ENCODE results near the gene PCNX3. TPM values are rescaled to one million over a fixed set of nuclear protein-coding genes. Genes with fewer than 3 reads are reported as not detected.
A peak's percentile ranks its signal among the peaks of the same experiment; 100 is the strongest.

PCNX3 gene
- total RNA-seq, 1 donor from 2014 or later, result 61.8 TPM

DNA sequence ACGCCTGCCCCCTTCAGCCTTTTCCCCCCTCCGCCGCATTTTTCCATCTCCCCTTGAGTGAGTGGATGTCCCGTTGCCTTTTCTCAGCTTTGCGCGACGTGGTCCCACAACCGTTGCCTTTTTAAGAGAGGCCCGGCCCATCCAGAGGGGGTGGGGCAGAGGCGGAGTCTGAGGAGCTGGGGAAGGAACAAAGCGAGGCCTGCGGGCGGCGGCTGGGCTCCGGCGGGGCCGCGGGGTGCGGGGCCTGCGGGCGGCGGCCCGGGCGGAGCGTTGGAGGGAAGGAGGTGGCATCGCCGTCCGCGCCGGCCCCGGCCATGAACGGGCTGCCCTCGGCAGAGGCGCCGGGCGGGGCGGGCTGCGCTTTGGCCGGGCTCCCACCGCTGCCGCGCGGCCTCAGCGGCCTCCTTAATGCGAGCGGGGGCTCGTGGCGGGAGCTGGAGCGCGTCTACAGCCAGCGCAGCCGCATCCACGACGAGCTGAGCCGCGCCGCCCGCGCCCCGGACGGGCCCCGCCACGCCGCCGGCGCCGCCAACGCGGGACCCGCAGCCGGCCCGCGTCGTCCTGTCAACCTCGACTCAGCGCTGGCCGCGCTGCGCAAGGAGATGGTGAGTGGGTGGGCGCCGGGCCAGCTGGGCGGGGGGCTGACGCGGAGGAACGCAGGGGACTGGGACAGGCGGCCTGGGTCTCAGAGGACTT, 43.1 kb upstream of the PCNX3 start, which contains the start of gene FAM89B:
TSS of gene FAM89B (plus strand) at position 183 of the 696 bp plus-strand sequence. CDS start at position 315, 132 bp downstream.
- H3K36me3 Mint-ChIP-seq, result no peaks in the 10 kb centered on the region
- peak within 1 kb of the TSS; percentile 98 for H3K27ac Mint-ChIP-seq
- H3K27me3 Mint-ChIP-seq (ENCODE audit: low read depth), result peaks cover 9% of the 10 kb centered on the region
- H3K9me3 Mint-ChIP-seq, result no peaks in the 10 kb centered on the region
- no peak for TF ChIP-seq CTCF (IDR thresholded peaks at IDR 0.05; ENCODE audit: unreplicated experiment)
- peak; percentile 69 to 86 for DNase-seq (ENCODE audit: low spot score in 2 of 2, unreplicated experiment in 2 of 2)
- peak within 1 kb of the TSS; percentile 99 for H3K4me3 Mint-ChIP-seq
- peaks cover 62% of the 10 kb centered on the region for H3K4me1 Mint-ChIP-seq

DNA sequence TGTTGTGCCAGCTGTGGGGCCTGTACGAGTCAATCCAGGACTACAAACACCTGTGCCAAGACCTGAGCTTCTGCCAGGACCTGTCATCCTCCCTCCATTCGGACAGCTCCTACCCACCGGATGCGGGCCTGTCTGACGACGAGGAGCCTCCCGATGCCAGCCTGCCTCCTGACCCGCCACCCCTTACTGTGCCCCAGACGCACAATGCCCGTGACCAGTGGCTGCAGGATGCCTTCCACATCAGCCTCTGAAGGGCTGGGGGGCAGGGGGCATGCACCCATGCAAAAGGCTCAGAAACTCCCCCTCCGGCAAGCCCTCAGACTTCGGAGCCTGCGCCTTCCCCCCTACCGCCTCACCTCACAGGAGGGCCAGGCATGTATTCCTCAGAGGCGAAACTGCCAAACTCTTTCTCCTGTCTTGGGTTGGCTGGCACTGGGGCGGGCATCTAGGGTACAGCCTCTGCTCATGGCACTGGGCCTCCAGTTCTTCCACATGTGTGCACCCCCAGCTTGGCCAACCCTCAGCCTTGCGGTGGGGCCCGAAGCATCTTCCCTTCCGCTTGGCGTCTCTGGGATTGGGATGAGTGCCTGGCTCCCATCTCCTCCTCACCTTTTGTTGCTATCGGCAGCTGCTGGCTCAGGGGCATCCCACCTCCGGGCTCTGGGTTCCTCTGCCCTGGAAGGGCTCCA, 42.0 kb upstream of the PCNX3 start:
- Mint-ChIP-seq H3K36me3 (no peaks in the 10 kb centered on the region), H3K4me1 (peaks cover 61% of the 10 kb centered on the region), H3K27ac (peak overlapping the region; percentile 76), H3K9me3 (no peaks in the 10 kb centered on the region), H3K27me3 (ENCODE audit: low read depth) (peaks cover 9% of the 10 kb centered on the region), H3K4me3 (peak overlapping the region; percentile 74)
- DNase-seq (ENCODE audit: low spot score in 2 of 2, unreplicated experiment in 2 of 2), result no peak
- TF ChIP-seq CTCF (IDR thresholded peaks at IDR 0.05; ENCODE audit: unreplicated experiment), result no peak

GRCh38 chr11:65574109-65574810, 41.3 kb upstream of the PCNX3 start:
- Mint-ChIP-seq H3K36me3 (no peaks in the 10 kb centered on the region), H3K4me3 (peak overlapping the region; percentile 74), H3K27ac (peak overlapping the region; percentile 83), H3K9me3 (no peaks in the 10 kb centered on the region), H3K27me3 (ENCODE audit: low read depth) (peaks cover 9% of the 10 kb centered on the region), H3K4me1 (peaks cover 55% of the 10 kb centered on the region)
- peak; percentile 98 for TF ChIP-seq CTCF (IDR thresholded peaks at IDR 0.05; ENCODE audit: unreplicated experiment)
- peak; percentile 80 to 86 for DNase-seq (ENCODE audit: low spot score in 2 of 2, unreplicated experiment in 2 of 2)

DNA sequence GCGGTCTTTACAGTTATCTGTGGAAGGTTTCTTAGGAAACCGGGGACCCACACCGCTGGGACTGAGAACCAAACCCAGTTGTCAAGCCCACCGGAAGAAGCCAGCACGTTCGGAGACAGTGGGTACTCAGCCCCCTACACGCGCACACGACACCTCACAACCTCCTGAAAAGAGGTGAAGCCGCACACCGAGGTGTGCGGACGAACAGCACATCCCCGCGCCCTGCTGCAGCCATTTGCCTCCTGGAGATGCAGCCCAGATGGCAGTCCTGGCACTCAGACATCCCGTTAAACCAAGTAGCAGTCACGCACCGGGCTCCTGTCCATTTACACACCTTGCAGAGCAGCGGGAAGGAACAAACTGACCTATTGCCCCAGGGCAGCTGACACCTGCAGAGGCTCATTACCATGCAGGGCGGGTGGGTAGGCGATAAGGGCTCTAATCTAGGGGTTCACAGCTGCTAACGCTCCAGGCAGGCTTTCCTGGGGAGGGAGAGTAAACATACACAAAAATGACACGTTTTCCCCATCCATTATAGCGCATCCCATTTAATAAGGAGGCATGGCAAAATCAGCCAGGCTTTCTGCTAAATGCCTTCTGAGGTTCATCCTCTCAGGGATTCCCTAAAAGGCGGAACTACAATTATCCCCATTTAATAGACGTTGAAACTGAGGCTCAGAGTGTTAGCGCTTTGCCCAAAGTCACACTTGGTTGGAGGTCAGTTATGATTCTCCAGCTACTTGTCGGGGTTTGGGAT, 40.6 kb upstream of the PCNX3 start:
- Mint-ChIP-seq H3K4me1 (peaks cover 49% of the 10 kb centered on the region), H3K27ac (peak overlapping the region; percentile 83), H3K27me3 (ENCODE audit: low read depth) (peaks cover 9% of the 10 kb centered on the region), H3K36me3 (peaks cover 3% of the 10 kb centered on the region), H3K9me3 (no peaks in the 10 kb centered on the region), H3K4me3 (peak overlapping the region; percentile 69)
- DNase-seq (ENCODE audit: low spot score in 2 of 2, unreplicated experiment in 2 of 2), result no peak
- no peak for TF ChIP-seq CTCF (IDR thresholded peaks at IDR 0.05; ENCODE audit: unreplicated experiment)

- peak within 1 kb of the TSS; percentile 83 for H3K27ac Mint-ChIP-seq
- peaks cover 9% of the 10 kb centered on the region for H3K27me3 Mint-ChIP-seq (ENCODE audit: low read depth)
- no peak for TF ChIP-seq CTCF (IDR thresholded peaks at IDR 0.05; ENCODE audit: unreplicated experiment)
- DNase-seq (ENCODE audit: low spot score in 2 of 2, unreplicated experiment in 2 of 2), result no peak
- H3K36me3 Mint-ChIP-seq, result peaks cover 3% of the 10 kb centered on the region
- H3K4me3 Mint-ChIP-seq, result peak within 1 kb of the TSS; percentile 69
- H3K4me1 Mint-ChIP-seq, result peaks cover 46% of the 10 kb centered on the region
- H3K9me3 Mint-ChIP-seq, result no peaks in the 10 kb centered on the region
Observed at GRCh38 chr11:65575568-65576231, 39.9 kb upstream of the PCNX3 start, which contains the start of gene EHBP1L1. Gene EHBP1L1, plus strand, starts transcription at chr11:65576053. Its CDS starts 250 bp downstream, at chr11:65576303.

All from mesothelial cell of epicardium (in vitro differentiated cells).